ENCODE data around the gene BPIFA2.

The BPIFA2 gene

DNA sequence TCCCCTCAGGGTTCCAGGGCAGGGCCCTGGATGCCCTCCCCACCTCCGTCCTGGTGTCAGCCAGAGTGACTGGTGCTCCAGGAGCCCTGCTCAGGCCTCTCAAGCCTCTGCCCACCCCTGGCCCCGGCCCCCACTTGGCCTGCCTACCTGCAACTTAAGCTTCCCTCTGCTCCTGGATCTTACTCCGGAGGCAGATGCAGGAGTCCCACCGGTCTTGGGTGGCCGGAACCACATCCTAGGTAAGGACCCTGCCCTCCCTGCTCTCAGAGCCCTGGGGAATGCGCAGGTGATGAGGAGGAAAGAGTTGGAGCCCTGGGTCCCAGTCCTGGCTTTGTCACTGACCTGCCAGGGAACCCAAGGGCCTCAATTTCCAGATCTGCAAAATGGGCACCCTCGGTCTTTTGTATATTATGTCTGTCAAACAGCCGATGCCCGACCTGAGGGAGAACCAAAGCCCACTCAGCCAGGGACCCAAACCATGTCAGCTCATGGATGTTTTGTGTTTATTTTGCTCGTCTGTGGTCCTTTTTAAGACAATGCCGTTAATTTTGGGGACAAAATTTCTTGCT is 34.5 kb upstream of the BPIFA2 start:
- TF ChIP-seq TAF1 (IDR thresholded peaks at IDR 0.05; ENCODE audit: low read depth), result no peak
- TF ChIP-seq CEBPB (IDR thresholded peaks at IDR 0.05), result no peak
- TF ChIP-seq, protein P1, sequence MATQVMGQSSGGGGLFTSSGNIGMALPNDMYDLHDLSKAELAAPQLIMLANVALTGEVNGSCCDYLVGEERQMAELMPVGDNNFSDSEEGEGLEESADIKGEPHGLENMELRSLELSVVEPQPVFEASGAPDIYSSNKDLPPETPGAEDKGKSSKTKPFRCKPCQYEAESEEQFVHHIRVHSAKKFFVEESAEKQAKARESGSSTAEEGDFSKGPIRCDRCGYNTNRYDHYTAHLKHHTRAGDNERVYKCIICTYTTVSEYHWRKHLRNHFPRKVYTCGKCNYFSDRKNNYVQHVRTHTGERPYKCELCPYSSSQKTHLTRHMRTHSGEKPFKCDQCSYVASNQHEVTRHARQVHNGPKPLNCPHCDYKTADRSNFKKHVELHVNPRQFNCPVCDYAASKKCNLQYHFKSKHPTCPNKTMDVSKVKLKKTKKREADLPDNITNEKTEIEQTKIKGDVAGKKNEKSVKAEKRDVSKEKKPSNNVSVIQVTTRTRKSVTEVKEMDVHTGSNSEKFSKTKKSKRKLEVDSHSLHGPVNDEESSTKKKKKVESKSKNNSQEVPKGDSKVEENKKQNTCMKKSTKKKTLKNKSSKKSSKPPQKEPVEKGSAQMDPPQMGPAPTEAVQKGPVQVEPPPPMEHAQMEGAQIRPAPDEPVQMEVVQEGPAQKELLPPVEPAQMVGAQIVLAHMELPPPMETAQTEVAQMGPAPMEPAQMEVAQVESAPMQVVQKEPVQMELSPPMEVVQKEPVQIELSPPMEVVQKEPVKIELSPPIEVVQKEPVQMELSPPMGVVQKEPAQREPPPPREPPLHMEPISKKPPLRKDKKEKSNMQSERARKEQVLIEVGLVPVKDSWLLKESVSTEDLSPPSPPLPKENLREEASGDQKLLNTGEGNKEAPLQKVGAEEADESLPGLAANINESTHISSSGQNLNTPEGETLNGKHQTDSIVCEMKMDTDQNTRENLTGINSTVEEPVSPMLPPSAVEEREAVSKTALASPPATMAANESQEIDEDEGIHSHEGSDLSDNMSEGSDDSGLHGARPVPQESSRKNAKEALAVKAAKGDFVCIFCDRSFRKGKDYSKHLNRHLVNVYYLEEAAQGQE (IDR thresholded peaks at IDR 0.05; ENCODE audit: low read depth), result no peak
- no peak for TF ChIP-seq TCF12 (IDR thresholded peaks at IDR 0.05; ENCODE audit: low read depth)
- TF ChIP-seq YY1 (IDR thresholded peaks at IDR 0.05; ENCODE audit: low read depth), result no peak
- no peak for TF ChIP-seq EGR1 (IDR thresholded peaks at IDR 0.05)
- no peak for TF ChIP-seq ZBTB7A (IDR thresholded peaks at IDR 0.05; ENCODE audit: low read depth)
- no peak for TF ChIP-seq EP300 (IDR thresholded peaks at IDR 0.05; ENCODE audit: borderline replicate concordance)
- no peak for TF ChIP-seq FOXM1 (IDR thresholded peaks at IDR 0.05; ENCODE audit: borderline replicate concordance, low read depth)
- TF ChIP-seq NFIC (IDR thresholded peaks at IDR 0.05), result no peak
- no peak for TF ChIP-seq TEAD4 (IDR thresholded peaks at IDR 0.05)

DNA sequence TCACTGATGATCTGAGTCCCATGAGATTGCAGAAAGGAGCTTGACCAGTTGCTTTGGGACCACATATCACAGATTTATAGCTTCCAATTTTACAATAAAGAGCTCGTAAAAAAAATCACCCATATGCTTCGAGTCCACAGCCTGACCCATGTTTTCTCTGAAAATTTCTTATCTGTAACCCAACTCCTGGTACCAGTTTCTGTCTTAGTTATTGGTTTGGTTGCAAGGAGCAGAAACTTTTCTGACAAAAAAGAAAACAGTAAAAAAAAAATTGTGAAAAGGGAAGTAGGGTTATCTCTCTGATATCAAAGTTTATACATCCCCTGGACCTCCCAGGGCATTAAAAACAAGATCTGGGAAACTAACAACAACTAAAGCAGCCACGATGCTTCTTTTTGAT is 30.8 kb upstream of the BPIFA2 start:
- TF ChIP-seq, protein P2, sequence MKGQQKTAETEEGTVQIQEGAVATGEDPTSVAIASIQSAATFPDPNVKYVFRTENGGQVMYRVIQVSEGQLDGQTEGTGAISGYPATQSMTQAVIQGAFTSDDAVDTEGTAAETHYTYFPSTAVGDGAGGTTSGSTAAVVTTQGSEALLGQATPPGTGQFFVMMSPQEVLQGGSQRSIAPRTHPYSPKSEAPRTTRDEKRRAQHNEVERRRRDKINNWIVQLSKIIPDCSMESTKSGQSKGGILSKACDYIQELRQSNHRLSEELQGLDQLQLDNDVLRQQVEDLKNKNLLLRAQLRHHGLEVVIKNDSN (IDR thresholded peaks at IDR 0.05), result no peak
- TF ChIP-seq, protein P1 (IDR thresholded peaks at IDR 0.05; ENCODE audit: low read depth), result no peak
- TF ChIP-seq ZBTB7A (IDR thresholded peaks at IDR 0.05; ENCODE audit: low read depth) (no peak), TAF1 (IDR thresholded peaks at IDR 0.05; ENCODE audit: low read depth) (no peak)
- TF ChIP-seq, protein P3, sequence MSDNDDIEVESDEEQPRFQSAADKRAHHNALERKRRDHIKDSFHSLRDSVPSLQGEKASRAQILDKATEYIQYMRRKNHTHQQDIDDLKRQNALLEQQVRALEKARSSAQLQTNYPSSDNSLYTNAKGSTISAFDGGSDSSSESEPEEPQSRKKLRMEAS (IDR thresholded peaks at IDR 0.05), result no peak

DNA sequence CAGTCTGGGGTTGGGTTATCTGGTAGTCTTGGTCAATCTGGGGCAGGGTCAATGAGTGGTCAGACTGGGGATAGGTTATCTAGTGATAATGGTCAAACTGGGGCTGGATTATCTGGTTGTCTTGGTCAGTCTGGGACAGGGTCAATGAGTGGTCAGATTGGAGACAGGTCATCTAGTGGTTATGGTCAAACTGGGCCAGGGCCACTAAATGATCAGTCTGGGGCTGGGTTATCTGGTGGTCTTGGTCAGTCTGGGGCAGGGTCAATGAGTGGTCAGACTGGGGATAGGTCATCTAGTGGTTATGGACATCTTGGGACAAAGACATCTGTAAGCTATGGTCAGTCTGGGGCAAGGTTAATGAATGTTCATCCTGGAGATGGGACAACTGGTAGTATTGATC is 28.5 kb upstream of the BPIFA2 start:
- TF ChIP-seq YY1 (IDR thresholded peaks at IDR 0.05; ENCODE audit: low read depth) (no peak), TEAD4 (IDR thresholded peaks at IDR 0.05) (no peak), ZBTB7A (IDR thresholded peaks at IDR 0.05; ENCODE audit: low read depth) (no peak), EP300 (IDR thresholded peaks at IDR 0.05; ENCODE audit: borderline replicate concordance) (no peak), EGR1 (IDR thresholded peaks at IDR 0.05) (no peak)

DNA sequence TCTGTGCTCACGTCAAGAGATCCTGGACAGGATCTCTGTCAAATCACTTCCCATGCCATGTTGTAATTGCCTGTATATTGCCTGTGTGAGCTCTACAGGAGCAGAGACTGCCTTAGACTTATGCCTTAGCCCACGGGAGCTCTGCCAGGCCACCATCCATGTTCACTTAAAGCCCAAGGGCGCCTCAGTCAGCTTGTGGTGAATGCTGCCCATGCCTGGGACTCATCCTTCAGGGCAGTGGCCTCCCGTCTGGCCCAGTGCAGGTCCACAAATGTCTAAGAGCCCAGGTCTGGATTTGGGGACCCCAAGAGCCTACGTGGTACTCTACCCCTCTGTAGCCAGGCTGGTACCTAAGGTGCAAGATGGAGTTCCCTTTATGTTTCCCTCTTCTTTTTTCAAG is 22.4 kb upstream of the BPIFA2 start:
- TF ChIP-seq, protein P1 (IDR thresholded peaks at IDR 0.05; ENCODE audit: low read depth), result no peak
- TF ChIP-seq CREB1 (IDR thresholded peaks at IDR 0.05; ENCODE audit: low read depth), result no peak
- TF ChIP-seq FOXM1 (IDR thresholded peaks at IDR 0.05; ENCODE audit: borderline replicate concordance, low read depth), result no peak
- TF ChIP-seq EGR1 (IDR thresholded peaks at IDR 0.05), result no peak
- no peak for TF ChIP-seq ZBTB7A (IDR thresholded peaks at IDR 0.05; ENCODE audit: low read depth)
- TF ChIP-seq NFIC (IDR thresholded peaks at IDR 0.05), result no peak
- no peak for TF ChIP-seq YY1 (IDR thresholded peaks at IDR 0.05; ENCODE audit: low read depth)
- no peak for TF ChIP-seq TCF12 (IDR thresholded peaks at IDR 0.05; ENCODE audit: low read depth)
- TF ChIP-seq TAF1 (IDR thresholded peaks at IDR 0.05; ENCODE audit: low read depth), result no peak
- TF ChIP-seq, protein P3 (IDR thresholded peaks at IDR 0.05), result no peak
- TF ChIP-seq EP300 (IDR thresholded peaks at IDR 0.05; ENCODE audit: borderline replicate concordance), result no peak
- TF ChIP-seq, protein P2 (IDR thresholded peaks at IDR 0.05), result no peak
- no peak for TF ChIP-seq RAD21 (IDR thresholded peaks at IDR 0.05; ENCODE audit: low read depth)
- no peak for TF ChIP-seq CEBPB (IDR thresholded peaks at IDR 0.05)
- TF ChIP-seq TEAD4 (IDR thresholded peaks at IDR 0.05), result no peak

DNA sequence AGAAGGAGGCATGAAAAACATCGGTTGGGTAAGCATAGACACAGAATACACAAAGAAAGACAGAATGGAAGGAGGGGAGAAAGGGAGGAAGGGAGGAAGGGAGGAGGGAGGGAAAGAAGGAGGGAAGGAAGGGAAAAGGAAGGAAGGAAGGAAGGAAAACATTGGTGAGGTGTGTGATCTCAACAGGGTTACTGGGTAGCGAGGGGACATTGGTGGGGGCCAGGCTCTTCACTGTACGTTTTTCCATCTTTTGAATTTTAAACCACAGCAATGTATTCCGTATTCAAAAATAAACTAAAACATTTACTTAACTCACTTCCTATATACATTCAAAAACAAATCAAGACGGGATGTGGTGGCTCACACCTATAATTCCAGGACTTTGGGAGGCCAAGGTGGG is 20.7 kb upstream of the BPIFA2 start:
- no peak for TF ChIP-seq TCF12 (IDR thresholded peaks at IDR 0.05; ENCODE audit: low read depth)
- TF ChIP-seq EGR1 (IDR thresholded peaks at IDR 0.05), result no peak
- no peak for TF ChIP-seq YY1 (IDR thresholded peaks at IDR 0.05; ENCODE audit: low read depth)
- no peak for TF ChIP-seq CREB1 (IDR thresholded peaks at IDR 0.05; ENCODE audit: low read depth)
- no peak for TF ChIP-seq FOXM1 (IDR thresholded peaks at IDR 0.05; ENCODE audit: borderline replicate concordance, low read depth)
